Measurements from ENCODE around the gene MST1.

Gene MST1

GRCh38 chr3:49656541-49657112 is 32.6 kb downstream of the MST1 start:
- DNase-seq (ENCODE audit: low read depth in 2 of 2), result no peak

- no peak for DNase-seq (ENCODE audit: low read depth in 2 of 2)
These were observed 33.5 kb downstream of the MST1 start for GRCh38 chr3:49655731-49656285.

GRCh38 chr3:49654955-49655556 is 34.2 kb downstream of the MST1 start:
- no peak for DNase-seq (ENCODE audit: low read depth in 2 of 2)

- DNase-seq (ENCODE audit: low read depth in 2 of 2), result no peak
These were observed 35.0 kb downstream of the MST1 start for GRCh38 chr3:49654176-49654825.

- DNase-seq (ENCODE audit: low read depth in 2 of 2), result no peak
These were observed 35.7 kb downstream of the MST1 start for GRCh38 chr3:49653621-49654020.

GRCh38 chr3:49652903-49653415 is 36.3 kb downstream of the MST1 start:
- DNase-seq (ENCODE audit: low read depth in 2 of 2), result no peak

- DNase-seq (ENCODE audit: low read depth in 2 of 2), result no peak
These were observed 36.9 kb downstream of the MST1 start for GRCh38 chr3:49652218-49652902.

GRCh38 chr3:49650637-49651036 is 38.6 kb downstream of the MST1 start:
- no peak for DNase-seq (ENCODE audit: low read depth in 2 of 2)

GRCh38 chr3:49650177-49650576 is 39.1 kb downstream of the MST1 start:
- DNase-seq (ENCODE audit: low read depth in 2 of 2), result no peak

- DNase-seq (ENCODE audit: low read depth in 2 of 2), result no peak
These were observed 39.7 kb downstream of the MST1 start for GRCh38 chr3:49649576-49649975.

GRCh38 chr3:49648354-49649019 is 40.8 kb downstream of the MST1 start:
- DNase-seq (ENCODE audit: low read depth in 2 of 2), result no peak

GRCh38 chr3:49647741-49648140 is 41.5 kb downstream of the MST1 start:
- no peak for DNase-seq (ENCODE audit: low read depth in 2 of 2)

GRCh38 chr3:49646236-49646635 is 43.0 kb downstream of the MST1 start:
- DNase-seq (ENCODE audit: low read depth in 2 of 2), result no peak

- DNase-seq (ENCODE audit: low read depth in 2 of 2), result no peak
These were observed 44.6 kb downstream of the MST1 start for GRCh38 chr3:49644684-49645083.

GRCh38 chr3:49642708-49643145 is 46.5 kb downstream of the MST1 start:
- no peak for DNase-seq (ENCODE audit: low read depth in 2 of 2)

- DNase-seq (ENCODE audit: low read depth in 2 of 2), result no peak
These were observed 47.2 kb downstream of the MST1 start for GRCh38 chr3:49641921-49642707.

GRCh38 chr3:49641292-49641691 is 48.0 kb downstream of the MST1 start:
- DNase-seq (ENCODE audit: low read depth in 2 of 2), result no peak

- DNase-seq (ENCODE audit: low read depth in 2 of 2), result no peak
These were observed 49.7 kb downstream of the MST1 start for GRCh38 chr3:49639551-49639950.

GRCh38 chr3:49638445-49638844 is 50.8 kb downstream of the MST1 start:
- DNase-seq (ENCODE audit: low read depth in 2 of 2), result peak; percentile 22 to 29

- no peak for DNase-seq (ENCODE audit: low read depth in 2 of 2)
These were observed 52.2 kb downstream of the MST1 start for GRCh38 chr3:49636883-49637609.

Data from fibroblast of skin of left quadriceps (primary cell).